Measurements from ENCODE around the gene GRAP2. TPM values are rescaled to one million over a fixed set of nuclear protein-coding genes. Genes with fewer than 3 reads are reported as not detected.

The GRAP2 gene
- total RNA-seq, 1 experiment from 2014 or later: 0.54 TPM

GRCh38 chr22:39960791-39961746, 60.2 kb downstream of the GRAP2 start:
- no peaks in the 10 kb centered on the region for H3K9me3 ChIP-seq (ENCODE audit: control insufficient read depth, insufficient read depth, low read depth, low read length)
- ATAC-seq: no peak
- no TSS peak for BruUV-seq (replicated peaks)
- CTCF ChIA-PET: no interaction called here
- intact Hi-C loops (cut with micrococcal nuclease; ENCODE audit: unreplicated experiment): no loop called here
- DNase-seq (ENCODE audit: low read depth, low spot score): no peak
- no peak overlapping the region for H3K27ac ChIP-seq (ENCODE audit: low read length)
- H3K4me1 ChIP-seq (ENCODE audit: control insufficient read depth, insufficient read depth, low read length): no peaks in the 10 kb centered on the region
- H3K27me3 ChIP-seq (ENCODE audit: control insufficient read depth, insufficient read depth, low read length): no peaks in the 10 kb centered on the region
- POLR2A ChIA-PET: no interaction called here
- TF ChIP-seq REST (IDR thresholded peaks at IDR 0.05; ENCODE audit: insufficient read depth in 1 of 2, low read depth in 2 of 2, low read length in 1 of 2) (no peak), POLR2AphosphoS5 (IDR thresholded peaks at IDR 0.05; ENCODE audit: low read depth, low read length) (no peak), TCF7L2 (IDR thresholded peaks at IDR 0.05; ENCODE audit: low read depth, low read length) (no peak), SIN3A (IDR thresholded peaks at IDR 0.05; ENCODE audit: borderline replicate concordance, insufficient read depth, low read depth, low read length) (no peak), CTCF (IDR thresholded peaks at IDR 0.05) (no peak)
- H3K4me3 ChIP-seq (ENCODE audit: low read depth in 2 of 2, low read length in 2 of 2): no peak overlapping the region
- in situ Hi-C loops (cut with HindIII; ENCODE audit: low pct_unique_long_range_greater_than_20kb, low sequenced_read_pairs): no loop called here
- no peaks in the 10 kb centered on the region for H3K36me3 ChIP-seq (ENCODE audit: control insufficient read depth, insufficient read depth, low read length)

- ChIA-PET POLR2A (no interaction called here), CTCF (no interaction called here)
- Histone ChIP-seq H3K4me3 (ENCODE audit: low read depth in 2 of 2, low read length in 2 of 2) (no peak overlapping the region), H3K36me3 (ENCODE audit: control insufficient read depth, insufficient read depth, low read length) (no peaks in the 10 kb centered on the region), H3K27me3 (ENCODE audit: control insufficient read depth, insufficient read depth, low read length) (no peaks in the 10 kb centered on the region), H3K27ac (ENCODE audit: low read length) (no peak overlapping the region), H3K9me3 (ENCODE audit: control insufficient read depth, insufficient read depth, low read depth, low read length) (no peaks in the 10 kb centered on the region), H3K4me1 (ENCODE audit: control insufficient read depth, insufficient read depth, low read length) (no peaks in the 10 kb centered on the region)
- BruUV-seq (replicated peaks): no TSS peak
- ATAC-seq (no peak), DNase-seq (ENCODE audit: low read depth, low spot score) (no peak)
- intact Hi-C loops (cut with micrococcal nuclease; ENCODE audit: unreplicated experiment) (no loop called here), in situ Hi-C loops (cut with HindIII; ENCODE audit: low pct_unique_long_range_greater_than_20kb, low sequenced_read_pairs) (no loop called here)
- TF ChIP-seq SIN3A (IDR thresholded peaks at IDR 0.05; ENCODE audit: borderline replicate concordance, insufficient read depth, low read depth, low read length): no peak
- no peak for TF ChIP-seq TCF7L2 (IDR thresholded peaks at IDR 0.05; ENCODE audit: low read depth, low read length)
- no peak for TF ChIP-seq POLR2AphosphoS5 (IDR thresholded peaks at IDR 0.05; ENCODE audit: low read depth, low read length)
- no peak for TF ChIP-seq CTCF (IDR thresholded peaks at IDR 0.05)
- no peak for TF ChIP-seq REST (IDR thresholded peaks at IDR 0.05; ENCODE audit: insufficient read depth in 1 of 2, low read depth in 2 of 2, low read length in 1 of 2)
Observed at GRCh38 chr22:39962071-39962470, 61.2 kb downstream of the GRAP2 start.

All from Panc1 (cell line).